OCI-LY3 (cell line): ENCODE results near the gene TEX101.
"Not testable (repeated sequence)": the region's sequence is repeated elsewhere in the genome, so short reads cannot be mapped to it uniquely, and the experiment has no call there.

ENCODE experiments used
- H2AFZ ChIP-seq: fragments of 200-600, 300-600 bp; shearing (Covaris generic); 2 replicates; pipeline ENCODE4 v1.6.0; 2014; ENCODE audit warnings: antibody characterized with exemption, low read depth, low read length
- H3K27ac ChIP-seq: fragments of 200-600, 300-600 bp; sonication (generic); 2 replicates; pipeline ENCODE4 v1.5.1; 2014; ENCODE audit warnings: mild to moderate bottlenecking, low read length, moderate library complexity, mixed read lengths
- H3K27me3 ChIP-seq: fragments of 200-600, 300-600 bp; sonication (generic); 2 replicates; pipeline ENCODE4 v1.6.1; 2014; ENCODE audit warnings: low read depth, low read length, mixed read lengths
- H3K36me3 ChIP-seq: fragments of 200-600, 300-600 bp; sonication (generic); replicated peaks from 2 replicates; pipeline ENCODE3; 2014; ENCODE audit warnings: low read depth, low read length, mixed read lengths
- H3K4me1 ChIP-seq: fragments of 300-600, 200-600 bp; sonication (generic); 2 replicates; pipeline ENCODE4 v1.6.1; 2014; ENCODE audit warnings: low read length, mixed read lengths
- H3K4me2 ChIP-seq: fragments of 200-600, 300-600 bp; sonication (generic); 2 replicates; pipeline ENCODE4 v1.6.1; 2014; ENCODE audit warnings: low read length, mixed read lengths
- H3K4me3 ChIP-seq: fragments of 300-600, 200-600 bp; sonication (generic); 2 replicates; pipeline ENCODE4 v1.5.1; 2014; ENCODE audit warnings: antibody characterized with exemption, mild to moderate bottlenecking, low read length, moderate library complexity
- H3K79me2 ChIP-seq: fragments of 300-600, 200-600 bp; shearing (Covaris generic); 2 replicates; pipeline ENCODE4 v1.6.1; 2014; ENCODE audit warnings: mild to moderate bottlenecking, low read length, mixed read lengths
- H3K9ac ChIP-seq: fragments of 300-600, 200-600 bp; shearing (Covaris generic); 2 replicates; pipeline ENCODE4 v1.6.0; 2014; ENCODE audit warnings: mild to moderate bottlenecking, low read length, moderate library complexity
- H3K9me3 ChIP-seq: fragments of 200-600, 300-600 bp; shearing (Covaris generic); 2 replicates; pipeline ENCODE4 v1.6.1; 2014; ENCODE audit warnings: low read length, mixed read lengths; ENCODE audit not compliant: insufficient read depth
- H4K20me1 ChIP-seq: fragments of 200-600, 300-600 bp; sonication (generic); 2 replicates; pipeline ENCODE4 v1.6.1; 2016; ENCODE audit warnings: low read length, mixed read lengths; ENCODE audit not compliant: insufficient read depth
- CTCF ChIP-seq: fragments of 200-600, 300-600 bp; sonication (generic); IDR thresholded peaks from 2 replicates; pipeline ENCODE4 v1.5.1; 2014; ENCODE audit warnings: antibody characterized with exemption, low read length, low read depth
- EZH2phosphoT487 ChIP-seq: fragments of 200-600 bp; shearing (Covaris generic); IDR thresholded peaks from 2 replicates; pipeline ENCODE4 v1.6.1; 2018; ENCODE audit warnings: antibody characterized with exemption, mixed run types, low read depth

TEX101 gene

DNA sequence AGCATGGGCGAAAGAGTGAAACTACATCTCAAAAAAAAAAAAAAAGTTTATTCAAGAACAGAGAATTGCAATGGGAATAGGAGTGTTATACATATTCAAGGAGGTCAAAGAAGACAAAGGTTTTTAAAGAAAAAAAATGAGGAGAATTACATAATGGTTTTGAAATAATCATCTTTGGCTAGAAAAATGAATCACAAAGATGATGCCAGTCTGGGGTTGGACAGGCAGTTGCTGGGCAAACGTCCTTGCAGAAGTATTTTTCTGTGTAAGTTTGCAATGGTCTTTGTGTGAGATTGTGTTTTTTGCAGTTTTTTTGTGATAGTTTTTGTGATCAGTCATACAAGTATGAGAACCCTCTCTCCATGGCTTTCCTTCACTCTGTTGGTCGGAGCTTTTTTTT is 27.0 kb downstream of the TEX101 start:
- Histone ChIP-seq H3K27me3 (peaks cover 8% of the 10 kb centered on the region; the same call in 1 of the 2 replicates), H4K20me1 (no peaks in the 10 kb centered on the region), H3K79me2 (no peaks in the 10 kb centered on the region), H3K27ac (no peak overlapping the region), H2AFZ (no peak overlapping the region), H3K36me3 (no peaks in the 10 kb centered on the region), H3K9me3 (no peaks in the 10 kb centered on the region), H3K9ac (no peak overlapping the region), H3K4me2 (no peak overlapping the region), H3K4me3 (no peak overlapping the region), H3K4me1 (no peaks in the 10 kb centered on the region)
- TF ChIP-seq CTCF (no peak), EZH2phosphoT487 (no peak)

- not testable (repeated sequence) for H3K27ac ChIP-seq, H3K9me3 ChIP-seq, H3K9ac ChIP-seq, H3K4me3 ChIP-seq, H3K4me1 ChIP-seq, H3K4me2 ChIP-seq, H4K20me1 ChIP-seq, H3K27me3 ChIP-seq, H3K36me3 ChIP-seq, H3K79me2 ChIP-seq, H2AFZ ChIP-seq
These were observed 29.4 kb downstream of the TEX101 start for GRCh38 chr19:43444091-43444490.

GRCh38 chr19:43444531-43445287 is 30.0 kb downstream of the TEX101 start:
- H3K4me2 ChIP-seq = no peak overlapping the region
- H3K9ac ChIP-seq = no peak overlapping the region
- H3K27ac ChIP-seq = no peak overlapping the region
- TF ChIP-seq EZH2phosphoT487 (no peak), CTCF (no peak)
- peaks cover 5% of the 10 kb centered on the region; the same call in 1 of the 2 replicates for H3K27me3 ChIP-seq
- no peaks in the 10 kb centered on the region for H3K9me3 ChIP-seq
- H3K36me3 ChIP-seq = no peaks in the 10 kb centered on the region
- no peak overlapping the region for H3K4me3 ChIP-seq
- no peaks in the 10 kb centered on the region for H4K20me1 ChIP-seq
- H3K4me1 ChIP-seq = no peaks in the 10 kb centered on the region; the same call in 1 of the 2 replicates
- no peak overlapping the region for H2AFZ ChIP-seq
- H3K79me2 ChIP-seq = no peaks in the 10 kb centered on the region

DNA sequence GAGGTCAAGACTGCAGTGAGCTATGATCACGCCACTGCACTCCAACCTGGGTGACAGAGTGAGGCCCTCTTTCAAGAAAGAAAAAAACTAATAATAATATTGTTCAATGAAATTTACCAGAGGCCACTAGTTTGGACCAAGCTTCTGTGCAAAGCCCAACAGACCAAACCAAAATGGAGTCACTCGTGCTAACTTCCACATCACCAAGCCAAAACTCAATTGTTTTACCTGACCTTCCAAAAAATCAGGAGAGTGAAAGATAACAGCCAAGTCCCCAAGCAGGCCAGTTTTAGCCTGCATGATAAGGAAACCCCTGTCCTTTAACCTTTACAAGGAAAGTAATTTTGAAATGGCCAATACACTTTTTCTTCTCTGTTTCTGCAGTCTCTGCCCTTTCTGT is 30.7 kb downstream of the TEX101 start:
- H3K4me2 ChIP-seq = no peak overlapping the region
- H3K9ac ChIP-seq = no peak overlapping the region
- no peak overlapping the region for H3K4me3 ChIP-seq
- H3K79me2 ChIP-seq = no peaks in the 10 kb centered on the region
- no peak overlapping the region for H2AFZ ChIP-seq
- no peaks in the 10 kb centered on the region for H4K20me1 ChIP-seq
- peaks cover 2% of the 10 kb centered on the region for H3K4me1 ChIP-seq
- TF ChIP-seq CTCF (no peak), EZH2phosphoT487 (no peak)
- H3K27me3 ChIP-seq = 0 out of 2 replicates have a peak, but pooled peaks cover 3% of the 10 kb centered on the region
- no peak overlapping the region for H3K27ac ChIP-seq
- H3K36me3 ChIP-seq = no peaks in the 10 kb centered on the region
- no peaks in the 10 kb centered on the region for H3K9me3 ChIP-seq
